H9 (cell line): Measurements from ENCODE around the gene SZT2. TPM values are rescaled to one million over a fixed set of nuclear protein-coding genes. Genes with fewer than 3 reads are reported as not detected.

ENCODE experiments used
- DNase-seq: peaks from one replicate; pipeline ENCODE4 v3.0.0-alpha.2; 2017
- H2AFZ ChIP-seq: one replicate; pipeline ENCODE4 v1.6.1; 2013; ENCODE audit warnings: mild to moderate bottlenecking, low read length, control low read depth, moderate library complexity
- H2AK5ac ChIP-seq: 2 replicates; pipeline ENCODE4 v1.6.1; 2013; ENCODE audit warnings: low read length, control low read depth, mixed read lengths; ENCODE audit not compliant: insufficient read length
- H2BK120ac ChIP-seq: one replicate; pipeline ENCODE4 v1.6.1; 2013; ENCODE audit warnings: low read depth, mild to moderate bottlenecking, low read length, control low read depth, inconsistent platforms; ENCODE audit not compliant: poor library complexity, severe bottlenecking
- H2BK12ac ChIP-seq: 2 replicates; pipeline ENCODE4 v1.6.1; 2013; ENCODE audit warnings: low read length, control low read depth, mixed read lengths, low read depth; ENCODE audit not compliant: insufficient read length
- H2BK15ac ChIP-seq: 2 replicates; pipeline ENCODE4 v1.6.1; 2013; ENCODE audit warnings: low read depth, low read length, control low read depth
- H2BK20ac ChIP-seq: one replicate; pipeline ENCODE4 v1.6.1; 2013; ENCODE audit warnings: low read depth, mild to moderate bottlenecking, low read length, control low read depth, inconsistent platforms; ENCODE audit not compliant: poor library complexity, severe bottlenecking
- H2BK5ac ChIP-seq: 2 replicates; pipeline ENCODE4 v1.6.1; 2013; ENCODE audit warnings: low read length, control low read depth, mixed read lengths; ENCODE audit not compliant: insufficient read length
- H3K14ac ChIP-seq: 2 replicates; pipeline ENCODE4 v1.6.1; 2013; ENCODE audit warnings: low read length, control low read depth; ENCODE audit not compliant: insufficient read depth
- H3K18ac ChIP-seq: 2 replicates; pipeline ENCODE4 v1.6.1; 2013; ENCODE audit warnings: low read depth, mild to moderate bottlenecking, mixed read lengths, low read length, control low read depth; ENCODE audit not compliant: insufficient read length
- H3K23ac ChIP-seq: 2 replicates; pipeline ENCODE4 v1.6.1; 2013; ENCODE audit warnings: low read length, control low read depth, mixed read lengths, low read depth; ENCODE audit not compliant: insufficient read length
- H3K23me2 ChIP-seq: 2 replicates; pipeline ENCODE4 v1.6.1; 2013; ENCODE audit warnings: low read depth, mild to moderate bottlenecking, mixed read lengths, low read length, control low read depth; ENCODE audit not compliant: insufficient read length, poor library complexity, severe bottlenecking
- H3K27ac ChIP-seq: 2 replicates; pipeline ENCODE4 v1.5.1; 2013; ENCODE audit warnings: low read length, control low read depth, mixed read lengths, low read depth; ENCODE audit not compliant: insufficient read length
- H3K27me3 ChIP-seq: 2 replicates; pipeline ENCODE4 v1.6.1; 2013; ENCODE audit warnings: low read length, control low read depth, inconsistent platforms; ENCODE audit not compliant: insufficient read depth
- H3K4ac ChIP-seq: 2 replicates; pipeline ENCODE4 v1.6.1; 2013; ENCODE audit warnings: low read depth, mild to moderate bottlenecking, control low read depth, inconsistent platforms, low read length, moderate library complexity
- H3K4me1 ChIP-seq: 2 replicates; pipeline ENCODE4 v1.6.1; 2013; ENCODE audit warnings: low read length, control low read depth, inconsistent platforms; ENCODE audit not compliant: insufficient read depth
- H3K4me2 ChIP-seq: 2 replicates; pipeline ENCODE4 v1.6.1; 2013; ENCODE audit warnings: low read length, control low read depth, mixed read lengths; ENCODE audit not compliant: insufficient read length, insufficient read depth
- H3K56ac ChIP-seq: 2 replicates; pipeline ENCODE4 v1.6.1; 2013; ENCODE audit warnings: low read depth, mild to moderate bottlenecking, mixed read lengths, low read length, control low read depth; ENCODE audit not compliant: insufficient read length
- H3K79me1 ChIP-seq: 2 replicates; pipeline ENCODE4 v1.6.1; 2013; ENCODE audit warnings: low read depth, mild to moderate bottlenecking, moderate library complexity, low read length, control low read depth, inconsistent platforms; ENCODE audit not compliant: insufficient read depth, poor library complexity, severe bottlenecking
- H3K79me2 ChIP-seq: 2 replicates; pipeline ENCODE4 v1.6.1; 2013; ENCODE audit warnings: low read length, control low read depth, inconsistent platforms; ENCODE audit not compliant: insufficient read depth
- H3K9ac ChIP-seq: 2 replicates; pipeline ENCODE4 v1.6.1; 2013; ENCODE audit warnings: low read length, control low read depth, mixed read lengths; ENCODE audit not compliant: insufficient read length; ENCODE audit errors: extremely low read depth
- H3K9me3 ChIP-seq: one replicate; pipeline ENCODE4 v1.6.1; 2013; ENCODE audit warnings: low read depth, low read length, inconsistent platforms; ENCODE audit not compliant: control insufficient read depth
- H3T11ph ChIP-seq: one replicate; pipeline ENCODE4 v1.6.1; 2013; ENCODE audit warnings: mild to moderate bottlenecking, low read length, control low read depth, inconsistent platforms
- H4K20me1 ChIP-seq: one replicate; pipeline ENCODE4 v1.6.1; 2013; ENCODE audit not compliant: control insufficient read depth, insufficient read length, insufficient read depth
- H4K5ac ChIP-seq: 2 replicates; pipeline ENCODE4 v1.6.1; 2013; ENCODE audit warnings: low read depth, mild to moderate bottlenecking, mixed read lengths, low read length, control low read depth; ENCODE audit not compliant: insufficient read length
- H4K8ac ChIP-seq: replicated peaks from 2 replicates; pipeline ENCODE4 v1.6.1; 2013; ENCODE audit warnings: low read length, control low read depth, mixed read lengths, low read depth; ENCODE audit not compliant: insufficient read length
- H4K91ac ChIP-seq: 2 replicates; pipeline ENCODE4 v1.6.1; 2013; ENCODE audit warnings: low read depth, mild to moderate bottlenecking, moderate library complexity, mixed read lengths, low read length, control low read depth; ENCODE audit not compliant: insufficient read length
- H3K27ac Mint-ChIP-seq, 3 experiments: 2 replicates in 2 of 3; 3 replicates in 1 of 3; pipeline ENCODE4 v1.8.0; 2020 to 2021; ENCODE audit warnings: mixed read lengths in 3 of 3, mild to moderate bottlenecking in 1 of 3, moderate library complexity in 1 of 3
- H3K27me3 Mint-ChIP-seq: 2 replicates; pipeline ENCODE4 v1.8.0; 2021; ENCODE audit warnings: low read depth, mild to moderate bottlenecking, moderate library complexity, mixed read lengths
- H3K36me3 Mint-ChIP-seq, 3 experiments: 2 replicates in 2 of 3; 3 replicates in 1 of 3; pipeline ENCODE4 v1.8.0; 2020 to 2021; ENCODE audit warnings: low read depth in 3 of 3, mixed read lengths in 3 of 3; ENCODE audit not compliant: insufficient read depth in 1 of 3
- H3K4me1 Mint-ChIP-seq, 2 experiments: 2 replicates each; pipeline ENCODE4 v1.8.0; 2020; ENCODE audit warnings: mixed read lengths in 2 of 2
- H3K4me3 Mint-ChIP-seq, 2 experiments: 2 replicates in 1 of 2; 3 replicates in 1 of 2; pipeline ENCODE4 v1.8.0; 2020 to 2021; ENCODE audit warnings: mild to moderate bottlenecking in 2 of 2, mixed read lengths in 2 of 2, moderate library complexity in 1 of 2
- H3K9me3 Mint-ChIP-seq, 2 experiments: 2 replicates in 1 of 2; 3 replicates in 1 of 2; pipeline ENCODE4 v1.8.0; 2020; ENCODE audit warnings: mild to moderate bottlenecking in 2 of 2, mixed read lengths in 2 of 2, moderate library complexity in 1 of 2
- CTCF ChIP-seq: fragments of 200-600 bp; sonication (generic); conservative IDR thresholded peaks from 3 replicates; pipeline ENCODE4 v1.8.0; 2021; ENCODE audit warnings: antibody characterized with exemption, mild to moderate bottlenecking
- WGBS: extraction: QIAGEN DNeasy Blood & Tissue Kit; methylation state at CpG from one replicate; pipeline ENCODE4 v1.1.7; 2013; ENCODE audit warnings: missing lambda C conversion rate, low lambda C conversion rate, mixed read lengths; ENCODE audit not compliant: insufficient read length; ENCODE audit errors: extremely low coverage; 5-methylcytosine and 5-hydroxymethylcytosine counted together
- total RNA-seq: library from RNA; stranded (reverse); gene quantifications from 2 replicates; pipeline ENCODE4 v1.2.1, GENCODE V29; 2021

SZT2 gene
- total RNA-seq, 1 experiment from 2014 or later, result 16.8 TPM

- H2AFZ ChIP-seq, result no peak overlapping the region
These were observed 64.7 kb downstream of the SZT2 start for GRCh38 chr1:43454270-43455011.

More at GRCh38 chr1:43454270-43455011, 64.7 kb downstream of the SZT2 start:
- Histone ChIP-seq H4K20me1 (peaks cover 2% of the 10 kb centered on the region), H3K9ac (peak overlapping the region; percentile 35), H3K9me3 (no peaks in the 10 kb centered on the region), H3K18ac (no peak overlapping the region), H3K79me2 (no peaks in the 10 kb centered on the region), H3T11ph (no peak overlapping the region), H2BK15ac (no peak overlapping the region), H3K14ac (no peak overlapping the region), H3K56ac (no peak overlapping the region), H4K5ac (no peak overlapping the region), H2BK5ac (no peak overlapping the region), H2BK20ac (no peak overlapping the region), H3K23ac (no peak overlapping the region), H3K23me2 (peaks cover 3% of the 10 kb centered on the region), H4K91ac (no peak overlapping the region), H3K4me2 (peak overlapping the region; percentile 69), H2AK5ac (no peak overlapping the region), H3K27me3 (no peaks in the 10 kb centered on the region), H3K27ac (peak overlapping the region; percentile 23), H2BK120ac (no peak overlapping the region), H2BK12ac (no peak overlapping the region), H3K4me1 (no peaks in the 10 kb centered on the region; the same call in 1 of the 2 replicates), H3K79me1 (no peaks in the 10 kb centered on the region), H4K8ac (no peak overlapping the region), H3K4ac (no peak overlapping the region)
- peak overlapping the region; percentile 80 to 81 for H3K4me3 Mint-ChIP-seq
- peak overlapping the region; percentile 91 to 94 (median 94); a peak in 5 of 7 replicates for H3K27ac Mint-ChIP-seq
- peaks cover 21 to 23% of the 10 kb centered on the region in 2 experiments for H3K4me1 Mint-ChIP-seq
- DNase-seq, result peak; percentile 96
- peaks cover 18 to 34% (median 34%) of the 10 kb centered on the region in 3 experiments for H3K36me3 Mint-ChIP-seq
- H3K9me3 Mint-ChIP-seq, result peaks cover 0 to 3% of the 10 kb centered on the region in 2 experiments; a peak in 1 of 5 replicates
- TF ChIP-seq CTCF, result no peak; the same call in 2 of the 3 replicates
- H3K27me3 Mint-ChIP-seq, result peaks cover 23% of the 10 kb centered on the region
- no CpG with 5 or more reads among the region's 19 CpGs for WGBS
